ENCODE data around the gene C17orf107.

Gene C17orf107

GRCh38 chr17:4893272-4893671, 6.1 kb upstream of the C17orf107 start:
- Mint-ChIP-seq H3K27ac (no peak overlapping the region), H3K4me1 (peaks cover 2% of the 10 kb centered on the region), H3K4me3 (no peak overlapping the region), H3K27me3 (no peaks in the 10 kb centered on the region), H3K9me3 (no peaks in the 10 kb centered on the region)
- ATAC-seq (no peak), DNase-seq (no peak)

DNA sequence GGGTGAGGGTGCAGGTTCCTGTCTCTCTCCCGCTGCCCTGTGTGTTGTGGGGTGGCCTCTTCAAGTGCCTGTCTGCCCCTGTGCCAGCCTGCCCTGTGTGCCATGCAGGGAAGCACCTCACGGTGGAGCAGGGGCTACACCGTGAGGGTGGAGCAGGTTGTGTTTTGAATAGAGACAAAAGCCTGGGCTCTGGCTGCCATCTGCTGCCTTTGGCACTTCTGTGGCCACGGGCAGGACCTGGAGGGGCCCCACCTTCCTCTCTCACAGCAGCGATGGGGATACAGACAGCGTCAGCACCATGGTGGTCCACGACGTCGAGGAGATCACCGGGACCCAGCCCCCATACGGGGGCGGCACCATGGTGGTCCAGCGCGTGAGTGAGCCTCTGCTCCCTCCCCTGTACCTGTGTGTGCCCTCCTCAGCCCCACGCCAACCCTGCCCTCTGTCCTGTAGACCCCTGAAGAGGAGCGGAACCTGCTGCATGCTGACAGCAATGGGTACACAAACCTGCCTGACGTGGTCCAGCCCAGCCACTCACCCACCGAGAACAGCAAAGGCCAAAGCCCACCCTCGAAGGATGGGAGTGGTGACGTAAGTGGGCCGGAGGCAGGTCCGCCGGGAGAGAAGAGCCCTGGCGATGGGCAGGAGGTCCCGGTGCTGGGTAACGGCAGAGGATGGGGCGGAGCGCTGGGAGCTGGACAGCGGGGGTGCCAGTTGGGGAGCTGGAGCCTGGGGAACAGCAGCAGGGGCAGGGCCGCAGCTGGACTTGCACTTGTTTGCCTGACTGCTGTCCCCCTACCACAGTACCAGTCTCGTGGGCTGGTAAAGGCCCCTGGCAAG, 5.4 kb upstream of the C17orf107 start:
- no peaks in the 10 kb centered on the region for H3K27me3 Mint-ChIP-seq
- peak; percentile 13 for ATAC-seq
- H3K27ac Mint-ChIP-seq: peak overlapping the region in 1 of 2 donors; percentile 74
- no peaks in the 10 kb centered on the region for H3K9me3 Mint-ChIP-seq
- H3K4me3 Mint-ChIP-seq: no peak overlapping the region
- H3K4me1 Mint-ChIP-seq: peaks cover 7% of the 10 kb centered on the region
- no peak for DNase-seq

GRCh38 chr17:4895121-4895520, 4.2 kb upstream of the C17orf107 start:
- H3K4me3 Mint-ChIP-seq: no peak overlapping the region
- H3K9me3 Mint-ChIP-seq: no peaks in the 10 kb centered on the region
- H3K4me1 Mint-ChIP-seq: peaks cover 17% of the 10 kb centered on the region
- ATAC-seq (no peak), DNase-seq (no peak)
- H3K27ac Mint-ChIP-seq: no peak overlapping the region
- no peaks in the 10 kb centered on the region for H3K27me3 Mint-ChIP-seq

- Mint-ChIP-seq H3K27me3 (no peaks in the 10 kb centered on the region), H3K4me1 (peaks cover 22% of the 10 kb centered on the region), H3K9me3 (no peaks in the 10 kb centered on the region), H3K4me3 (no peak overlapping the region), H3K27ac (peak overlapping the region in 1 of 2 donors; percentile 74)
- ATAC-seq (no peak), DNase-seq (no peak)
Measured at GRCh38 chr17:4895657-4896331, 3.5 kb upstream of the C17orf107 start.

DNA sequence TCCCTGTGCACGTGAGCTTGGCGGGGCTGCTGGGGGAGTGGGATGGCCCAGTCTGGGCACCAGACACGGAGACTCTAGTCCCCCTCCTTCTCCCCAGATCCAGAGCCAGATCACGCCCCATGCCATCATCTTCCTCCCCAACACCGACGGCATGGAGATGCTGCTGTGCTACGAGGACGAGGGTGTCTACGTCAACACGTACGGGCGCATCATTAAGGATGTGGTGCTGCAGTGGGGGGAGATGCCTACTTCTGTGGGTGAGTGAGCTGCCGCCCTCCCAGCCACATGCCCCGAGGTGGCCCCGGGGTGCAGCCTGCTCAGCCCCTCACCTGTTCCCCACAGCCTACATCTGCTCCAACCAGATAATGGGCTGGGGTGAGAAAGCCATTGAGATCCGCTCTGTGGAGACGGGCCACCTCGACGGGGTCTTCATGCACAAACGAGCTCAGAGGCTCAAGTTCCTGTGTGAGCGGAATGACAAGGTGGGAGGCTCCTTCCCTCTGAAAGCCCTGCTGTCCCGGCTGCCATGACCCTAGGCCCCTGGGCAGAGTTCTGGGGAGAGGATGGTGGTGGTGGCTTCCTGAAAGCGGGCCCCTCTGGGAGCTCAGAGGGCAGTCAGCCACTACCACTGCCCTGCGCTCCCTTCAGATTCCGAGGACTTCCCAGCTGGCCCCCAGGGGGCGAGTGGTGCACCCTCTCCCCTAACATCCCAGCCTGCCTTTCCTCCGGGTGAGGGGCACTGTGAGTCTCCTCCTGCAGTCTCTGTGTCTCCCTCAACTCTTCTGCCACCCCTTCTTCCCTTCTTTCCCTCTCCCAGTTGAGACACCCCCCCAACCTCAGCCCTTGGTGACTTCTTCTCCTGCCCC, 2.8 kb upstream of the C17orf107 start:
- DNase-seq (no peak), ATAC-seq (no peak)
- H3K4me1 Mint-ChIP-seq: peaks cover 27% of the 10 kb centered on the region
- no peak overlapping the region for H3K4me3 Mint-ChIP-seq
- no peaks in the 10 kb centered on the region for H3K9me3 Mint-ChIP-seq
- no peaks in the 10 kb centered on the region for H3K27me3 Mint-ChIP-seq
- no peak overlapping the region for H3K27ac Mint-ChIP-seq

DNA sequence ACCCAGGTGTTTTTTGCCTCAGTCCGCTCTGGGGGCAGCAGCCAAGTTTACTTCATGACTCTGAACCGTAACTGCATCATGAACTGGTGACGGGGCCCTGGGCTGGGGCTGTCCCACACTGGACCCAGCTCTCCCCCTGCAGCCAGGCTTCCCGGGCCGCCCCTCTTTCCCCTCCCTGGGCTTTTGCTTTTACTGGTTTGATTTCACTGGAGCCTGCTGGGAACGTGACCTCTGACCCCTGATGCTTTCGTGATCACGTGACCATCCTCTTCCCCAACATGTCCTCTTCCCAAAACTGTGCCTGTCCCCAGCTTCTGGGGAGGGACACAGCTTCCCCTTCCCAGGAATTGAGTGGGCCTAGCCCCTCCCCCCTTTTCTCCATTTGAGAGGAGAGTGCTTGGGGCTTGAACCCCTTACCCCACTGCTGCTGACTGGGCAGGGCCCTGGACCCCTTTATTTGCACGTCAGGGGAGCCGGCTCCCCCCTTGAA, 2.1 kb upstream of the C17orf107 start:
- Mint-ChIP-seq H3K27ac (peak overlapping the region in 1 of 2 donors; percentile 85), H3K4me1 (peaks cover 33% of the 10 kb centered on the region), H3K4me3 (no peak overlapping the region), H3K9me3 (no peaks in the 10 kb centered on the region), H3K27me3 (no peaks in the 10 kb centered on the region)
- DNase-seq (no peak), ATAC-seq (no peak)

DNA sequence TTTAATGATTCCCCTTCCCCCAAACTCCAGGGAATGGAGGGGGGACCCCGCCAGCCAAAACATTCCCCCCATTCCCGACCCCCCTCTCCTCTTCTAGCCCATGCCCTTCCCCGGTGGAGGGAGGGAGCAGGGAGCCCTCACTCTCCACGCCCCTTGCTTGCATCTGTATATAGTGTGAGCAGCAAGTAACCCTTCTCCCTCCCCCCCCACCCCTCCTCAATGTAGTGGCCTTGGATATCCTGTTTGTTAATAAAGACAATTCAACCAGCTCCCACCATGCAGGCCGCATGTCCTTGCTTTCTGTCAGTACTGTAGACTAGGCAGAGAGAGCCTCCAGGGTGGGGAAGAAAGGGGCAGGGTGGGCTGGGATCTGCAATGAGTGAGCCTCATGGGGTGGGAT, 1.6 kb upstream of the C17orf107 start:
- ATAC-seq: no peak
- no peak for DNase-seq
- Mint-ChIP-seq H3K27me3 (no peaks in the 10 kb centered on the region), H3K9me3 (no peaks in the 10 kb centered on the region), H3K4me3 (no peak overlapping the region), H3K27ac (no peak overlapping the region), H3K4me1 (peaks cover 39% of the 10 kb centered on the region)

GRCh38 chr17:4898351-4898750, 985 bp upstream of the C17orf107 start:
- Mint-ChIP-seq H3K27ac (no peak overlapping the region), H3K4me3 (peak overlapping the region; percentile 35 to 72), H3K4me1 (peaks cover 44% of the 10 kb centered on the region), H3K27me3 (no peaks in the 10 kb centered on the region), H3K9me3 (no peaks in the 10 kb centered on the region)
- ATAC-seq (no peak), DNase-seq (no peak)

DNA sequence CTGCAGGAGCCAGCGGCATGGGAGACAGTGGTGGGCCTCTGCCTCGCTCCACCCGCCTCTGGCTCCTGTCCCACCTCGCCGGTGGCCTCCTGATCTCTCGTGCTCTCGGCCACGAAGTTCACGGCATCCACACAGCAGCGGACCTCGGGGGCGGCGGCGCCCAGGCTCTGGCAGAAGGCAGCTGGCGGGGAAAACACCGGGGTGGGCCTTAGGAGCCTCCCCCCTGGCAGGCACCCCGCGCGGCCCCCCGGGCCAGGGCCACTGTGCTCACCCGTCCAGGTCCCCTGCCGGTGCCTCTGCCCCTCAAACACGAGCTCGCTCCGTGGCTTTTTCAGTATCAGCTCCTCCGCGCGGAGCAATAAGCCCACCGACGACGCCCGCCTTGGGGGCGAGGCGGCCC, 409 bp upstream of the C17orf107 start:
- H3K4me1 Mint-ChIP-seq: peaks cover 50% of the 10 kb centered on the region
- H3K27me3 Mint-ChIP-seq: no peaks in the 10 kb centered on the region
- no peak overlapping the region for H3K27ac Mint-ChIP-seq
- ATAC-seq: peak; percentile 10
- H3K4me3 Mint-ChIP-seq: peak overlapping the region; percentile 91 to 97
- DNase-seq: no peak
- H3K9me3 Mint-ChIP-seq: no peaks in the 10 kb centered on the region

DNA sequence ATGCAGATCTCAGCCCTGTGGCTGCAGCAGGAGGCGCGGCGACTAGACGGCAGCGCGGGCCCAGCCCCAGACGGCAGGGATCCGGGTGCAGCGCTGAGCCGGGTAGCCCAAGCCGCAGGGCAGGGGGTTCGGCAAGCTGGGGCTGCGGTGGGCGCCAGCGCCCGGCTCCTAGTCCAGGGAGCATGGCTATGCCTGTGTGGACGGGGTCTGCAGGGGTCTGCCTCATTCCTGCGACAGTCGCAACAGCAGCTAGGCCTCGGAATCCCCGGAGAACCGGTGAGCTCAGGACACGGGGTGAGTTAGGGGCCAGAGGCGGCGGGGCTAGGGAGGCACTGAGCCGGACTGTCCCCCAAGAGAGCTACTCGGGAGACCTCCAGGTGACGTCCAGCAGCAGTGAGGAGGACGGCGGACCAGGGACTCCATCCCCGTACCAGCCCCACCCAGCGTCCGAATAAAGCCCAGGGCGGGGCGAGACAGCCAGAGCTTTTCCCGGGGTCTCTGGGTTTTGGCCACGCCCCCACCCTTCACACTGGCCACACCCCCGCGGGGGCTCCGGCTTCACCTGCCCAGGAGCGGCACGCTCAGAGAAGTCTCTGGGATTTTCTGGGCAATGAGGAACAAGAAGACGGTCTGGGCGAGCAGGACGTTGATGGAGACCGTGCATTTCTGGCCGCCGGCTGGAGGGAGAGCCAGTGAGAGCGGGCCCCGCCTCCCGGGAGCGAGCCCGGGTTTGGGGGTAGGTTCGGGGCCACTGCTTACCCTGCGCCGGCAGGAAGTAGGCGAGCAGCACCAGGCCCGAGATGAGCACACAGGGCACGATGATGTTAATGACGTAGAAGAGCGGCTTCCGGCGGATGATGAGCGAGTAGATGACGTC, 1.1 kb downstream of the C17orf107 start:
- no peaks in the 10 kb centered on the region for H3K9me3 Mint-ChIP-seq
- peak overlapping the region; percentile 94 to 98 for H3K27ac Mint-ChIP-seq
- DNase-seq: peak; percentile 65 to 68
- peak; percentile 54 for ATAC-seq
- H3K4me1 Mint-ChIP-seq: peaks cover 55% of the 10 kb centered on the region
- no peaks in the 10 kb centered on the region for H3K27me3 Mint-ChIP-seq
- peak overlapping the region; percentile 91 to 97 for H3K4me3 Mint-ChIP-seq

- H3K4me1 Mint-ChIP-seq: peaks cover 55% of the 10 kb centered on the region
- no peaks in the 10 kb centered on the region for H3K9me3 Mint-ChIP-seq
- H3K27ac Mint-ChIP-seq: peak overlapping the region in 1 of 2 donors; percentile 80
- no peaks in the 10 kb centered on the region for H3K27me3 Mint-ChIP-seq
- ATAC-seq (no peak), DNase-seq (no peak)
- H3K4me3 Mint-ChIP-seq: peak overlapping the region; percentile 91 to 97
Measured at GRCh38 chr17:4901108-4901647, 1.8 kb downstream of the C17orf107 start.

GRCh38 chr17:4901648-4902344, 2.5 kb downstream of the C17orf107 start:
- ATAC-seq: no peak
- peak overlapping the region in 1 of 2 donors; percentile 48 for H3K27ac Mint-ChIP-seq
- DNase-seq: no peak
- H3K4me1 Mint-ChIP-seq: peaks cover 55% of the 10 kb centered on the region
- H3K9me3 Mint-ChIP-seq: no peaks in the 10 kb centered on the region
- no peaks in the 10 kb centered on the region for H3K27me3 Mint-ChIP-seq
- peak overlapping the region; percentile 91 to 97 for H3K4me3 Mint-ChIP-seq

DNA sequence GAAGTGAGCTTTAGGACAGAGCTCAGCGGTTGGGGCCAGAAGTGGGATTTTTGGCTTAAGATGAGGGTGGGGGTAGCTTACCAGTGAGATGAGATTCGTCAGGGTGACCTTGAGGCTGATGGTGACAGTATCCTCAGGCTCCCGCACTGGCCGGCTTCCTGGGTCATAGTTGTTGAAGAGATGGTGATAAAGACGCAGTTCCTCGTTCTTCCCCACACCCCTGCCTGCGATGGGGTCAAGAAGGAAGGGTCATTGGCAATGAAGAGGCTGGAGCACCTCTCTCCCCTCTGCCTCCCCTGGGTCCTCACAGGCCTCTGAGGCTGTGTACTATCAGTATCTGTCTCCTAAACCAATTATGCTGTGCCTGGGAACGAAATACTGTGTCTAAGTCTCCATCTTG, 3.2 kb downstream of the C17orf107 start:
- Mint-ChIP-seq H3K4me3 (peak overlapping the region; percentile 53 to 71), H3K27ac (peak overlapping the region in 1 of 2 donors; percentile 51), H3K9me3 (no peaks in the 10 kb centered on the region), H3K27me3 (no peaks in the 10 kb centered on the region), H3K4me1 (peaks cover 55% of the 10 kb centered on the region)
- ATAC-seq: no peak
- DNase-seq: no peak
